CD4-positive, alpha-beta memory T cell (primary cell): ENCODE measurements around the gene MYRFL. TPM values are rescaled to one million over a fixed set of nuclear protein-coding genes. Genes with fewer than 3 reads are reported as not detected.

Source experiments
- CTCF ChIA-PET: fragments of 350-600 bp; sonication (Branson Sonifier 250); formaldehyde crosslinking; loops from one replicate; lab custom pipeline; 2021; ENCODE audit warnings: inconsistent platforms; ENCODE audit not compliant: partially characterized antibody; lab: Charles Lee
- POLR2A ChIA-PET: fragments of 350-600 bp; sonication (Branson Sonifier 250); formaldehyde crosslinking; loops from one replicate; lab custom pipeline; 2021; ENCODE audit not compliant: partially characterized antibody; lab: Charles Lee
- DNase-seq, 5 donors: peaks; one replicate each; pipeline versions ENCODE4 v3.0.0 to v3.0.0-alpha.2; 2020 to 2022; ENCODE audit warnings: mixed read lengths in 1 of 5
- H3K27ac ChIP-seq: one replicate; pipeline ENCODE4 v1.7.0; 2013; ENCODE audit warnings: low read depth, low read length
- H3K27me3 ChIP-seq: 2 replicates; pipeline ENCODE4 v1.7.0; 2013; ENCODE audit warnings: mild to moderate bottlenecking, low read length, moderate library complexity; ENCODE audit not compliant: insufficient read depth
- H3K36me3 ChIP-seq: 2 replicates; pipeline ENCODE4 v1.7.0; 2013; ENCODE audit warnings: mild to moderate bottlenecking, low read length, moderate library complexity; ENCODE audit not compliant: insufficient read depth
- H3K4me1 ChIP-seq: 2 replicates; pipeline ENCODE4 v1.7.0; 2013; ENCODE audit warnings: mild to moderate bottlenecking, low read length, moderate library complexity; ENCODE audit not compliant: insufficient read depth
- H3K4me3 ChIP-seq, 2 donors: one replicate each; pipeline ENCODE4 v1.7.0; 2013; ENCODE audit warnings: low read length in 2 of 2, mild to moderate bottlenecking in 1 of 2
- H3K9me3 ChIP-seq, 2 donors: one replicate each; pipeline ENCODE4 v1.7.0; 2013; ENCODE audit warnings: low read length in 2 of 2, control low read depth in 1 of 2; ENCODE audit not compliant: control insufficient read depth in 1 of 2
- H3K27ac Mint-ChIP-seq, 7 donors: one replicate each; pipeline ENCODE4 v1.8.0; 2020 to 2021; ENCODE audit warnings: mixed read lengths in 7 of 7, mild to moderate bottlenecking in 6 of 7, inconsistent platforms in 3 of 7, moderate library complexity in 3 of 7
- H3K27me3 Mint-ChIP-seq, 2 donors: one replicate each; pipeline ENCODE4 v1.8.0; 2020 to 2021; ENCODE audit warnings: mixed read lengths in 2 of 2
- H3K36me3 Mint-ChIP-seq, 2 donors: one replicate each; pipeline ENCODE4 v1.8.0; 2020 to 2021; ENCODE audit warnings: mixed read lengths in 2 of 2, inconsistent platforms in 1 of 2, mild to moderate bottlenecking in 1 of 2
- H3K4me1 Mint-ChIP-seq, 4 donors: one replicate each; pipeline ENCODE4 v1.8.0; 2020 to 2021; ENCODE audit warnings: mixed read lengths in 4 of 4, mild to moderate bottlenecking in 1 of 4
- H3K4me3 Mint-ChIP-seq, 8 donors: one replicate each; pipeline ENCODE4 v1.8.0; 2020 to 2021; ENCODE audit warnings: mixed read lengths in 8 of 8, mild to moderate bottlenecking in 7 of 8, moderate library complexity in 6 of 8, inconsistent platforms in 3 of 8
- H3K9me3 Mint-ChIP-seq, 8 donors: one replicate each; pipeline ENCODE4 v1.8.0; 2020 to 2021; ENCODE audit warnings: mixed read lengths in 8 of 8, mild to moderate bottlenecking in 5 of 8, inconsistent platforms in 3 of 8, moderate library complexity in 1 of 8
- intact Hi-C: fragments of 100-400 bp; cut with micrococcal nuclease; formaldehyde crosslinking; loops from one replicate; pipeline ENCODE4 v1.15.1; 2023
- polyA plus RNA-seq, 2 donors: library from polyadenylated mRNA; unstranded; fragments of 300-500 nt; fragmentation: Illumina TruSeq; gene quantifications; one replicate each; pipeline ENCODE4 v1.2.3, GENCODE V29; 2021
- total RNA-seq, 2 experiments: library from RNA; stranded (reverse); gene quantifications; one replicate each; pipeline ENCODE4 v1.2.3, GENCODE V29; 2021

MYRFL gene
- total and polyA plus RNA-seq, 4 experiments from 2014 or later, result not detected

DNA sequence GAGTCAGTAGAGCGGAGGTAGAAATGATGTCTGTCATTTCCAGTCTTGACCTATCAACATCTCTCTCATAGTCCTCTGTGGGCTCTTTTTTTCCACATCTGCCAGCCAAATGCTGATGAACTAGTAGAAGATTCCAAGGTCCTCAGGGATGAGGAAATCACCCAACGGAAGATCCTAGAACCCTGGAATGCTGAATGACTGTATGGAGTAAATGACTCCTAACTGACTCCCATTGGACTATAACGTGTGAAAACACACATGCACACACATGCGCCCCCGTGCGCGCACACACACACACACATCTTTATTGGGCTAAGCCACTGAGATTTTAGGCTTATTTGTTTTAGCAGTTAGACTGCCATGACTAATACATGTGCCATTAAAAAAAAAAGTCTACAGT, 159.2 kb downstream of the MYRFL start:
- CTCF ChIA-PET, result no interaction called here
- Mint-ChIP-seq H3K4me3 (no peak overlapping the region), H3K27ac (no peak overlapping the region), H3K27me3 (peaks cover under 1 to 1% of the 10 kb centered on the region in 2 donors), H3K36me3 (no peaks in the 10 kb centered on the region), H3K9me3 (peaks cover 0 to 3% (median 0%) of the 10 kb centered on the region in 8 donors), H3K4me1 (no peaks in the 10 kb centered on the region)
- Histone ChIP-seq H3K36me3 (no peaks in the 10 kb centered on the region), H3K9me3 (no peaks in the 10 kb centered on the region), H3K27ac (no peak overlapping the region), H3K4me3 (no peak overlapping the region), H3K27me3 (no peaks in the 10 kb centered on the region), H3K4me1 (no peaks in the 10 kb centered on the region)
- POLR2A ChIA-PET, result no interaction called here
- DNase-seq, result no peak
- intact Hi-C loops, result no loop called here

DNA sequence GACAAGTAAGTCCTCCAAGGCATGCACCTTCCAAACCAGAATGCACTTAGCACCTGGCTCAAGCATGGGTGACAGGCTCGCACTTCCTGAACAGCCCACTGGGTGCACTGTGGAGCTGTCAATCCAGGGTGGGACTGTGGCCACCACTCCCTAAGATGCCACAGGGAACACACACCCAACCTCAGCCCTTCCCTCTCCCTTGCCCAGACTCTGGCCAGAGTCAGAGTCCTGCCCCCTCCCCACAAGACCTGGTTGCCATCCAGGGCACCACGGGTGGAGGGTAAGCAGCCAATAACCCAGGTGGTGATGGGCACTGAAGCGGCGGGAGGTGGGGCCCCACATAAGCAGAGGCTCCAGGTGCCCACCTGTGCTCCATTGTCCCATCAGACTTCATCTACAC, 160.6 kb downstream of the MYRFL start:
- H3K9me3 ChIP-seq, result no peaks in the 10 kb centered on the region
- no peaks in the 10 kb centered on the region for H3K4me1 ChIP-seq
- Mint-ChIP-seq H3K4me3 (no peak overlapping the region), H3K27me3 (peaks cover 0 to 3% of the 10 kb centered on the region in 2 donors), H3K27ac (no peak overlapping the region), H3K36me3 (no peaks in the 10 kb centered on the region), H3K9me3 (peaks cover 0 to 3% (median 0%) of the 10 kb centered on the region in 8 donors), H3K4me1 (no peaks in the 10 kb centered on the region)
- H3K27ac ChIP-seq, result no peak overlapping the region
- H3K27me3 ChIP-seq, result no peaks in the 10 kb centered on the region
- ChIA-PET CTCF (no interaction called here), POLR2A (no interaction called here)
- intact Hi-C loops, result no loop called here
- no peaks in the 10 kb centered on the region for H3K36me3 ChIP-seq
- DNase-seq, result no peak
- no peak overlapping the region for H3K4me3 ChIP-seq

DNA sequence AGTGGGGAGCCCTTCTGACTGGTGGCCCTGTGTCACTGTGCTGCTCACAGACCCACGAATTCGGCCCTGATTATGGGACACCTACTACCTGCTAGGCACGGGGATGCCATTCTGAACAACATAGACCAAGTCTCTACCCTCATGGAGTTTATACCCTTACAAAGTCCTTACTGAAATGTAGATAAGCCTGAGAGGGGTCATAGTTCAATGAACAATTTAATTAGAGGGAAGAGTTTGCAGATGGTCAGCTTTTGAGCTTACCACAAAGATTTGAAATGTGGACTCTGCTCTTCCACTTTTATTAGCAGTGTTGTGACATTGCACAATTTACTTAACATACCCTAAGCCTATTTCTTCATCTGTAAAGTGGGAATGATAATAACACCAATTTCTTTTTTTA, 161.1 kb downstream of the MYRFL start:
- H3K4me1 Mint-ChIP-seq, result no peaks in the 10 kb centered on the region
- Histone ChIP-seq H3K36me3 (no peaks in the 10 kb centered on the region), H3K27me3 (no peaks in the 10 kb centered on the region), H3K9me3 (no peaks in the 10 kb centered on the region), H3K4me3 (no peak overlapping the region), H3K27ac (no peak overlapping the region), H3K4me1 (no peaks in the 10 kb centered on the region)
- intact Hi-C loops, result no loop called here
- peaks cover 0 to 2% of the 10 kb centered on the region in 2 donors for H3K27me3 Mint-ChIP-seq
- no peaks in the 10 kb centered on the region for H3K36me3 Mint-ChIP-seq
- ChIA-PET CTCF (no interaction called here), POLR2A (no interaction called here)
- DNase-seq, result no peak
- H3K27ac Mint-ChIP-seq, result no peak overlapping the region
- no peak overlapping the region for H3K4me3 Mint-ChIP-seq
- peaks cover 0 to 3% (median 0%) of the 10 kb centered on the region in 8 donors for H3K9me3 Mint-ChIP-seq

DNA sequence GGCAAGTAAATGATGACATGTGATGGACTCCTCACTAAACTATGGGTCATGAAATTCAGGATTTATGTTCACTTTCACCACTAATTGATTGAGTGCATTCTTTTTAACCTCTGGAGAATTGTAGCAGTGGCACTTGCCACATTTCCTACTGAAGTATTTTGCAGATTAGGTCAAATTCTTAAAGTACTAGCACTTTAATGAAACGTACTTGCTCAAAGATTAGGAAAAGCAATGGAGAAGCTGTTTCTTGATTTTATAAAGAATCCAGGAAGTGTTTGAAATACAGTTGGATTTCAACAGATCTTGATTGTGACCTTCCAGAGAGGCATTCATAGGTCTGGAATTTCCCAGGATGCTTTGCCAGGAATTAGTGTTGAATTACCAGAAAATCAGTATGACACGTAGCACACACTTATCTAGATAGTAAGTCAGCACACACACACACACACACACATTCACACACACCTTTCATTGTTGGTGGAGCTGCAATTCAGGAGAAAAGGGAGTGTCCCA, 162.6 kb downstream of the MYRFL start:
- Histone ChIP-seq H3K9me3 (no peaks in the 10 kb centered on the region), H3K4me1 (no peaks in the 10 kb centered on the region), H3K4me3 (no peak overlapping the region), H3K27ac (no peak overlapping the region), H3K27me3 (no peaks in the 10 kb centered on the region), H3K36me3 (no peaks in the 10 kb centered on the region)
- intact Hi-C loops, result no loop called here
- Mint-ChIP-seq H3K9me3 (peaks cover 0 to 2% (median 0%) of the 10 kb centered on the region in 8 donors), H3K27me3 (peaks cover 0 to 4% of the 10 kb centered on the region in 2 donors), H3K4me1 (no peaks in the 10 kb centered on the region), H3K4me3 (no peak overlapping the region), H3K36me3 (no peaks in the 10 kb centered on the region), H3K27ac (no peak overlapping the region)
- ChIA-PET POLR2A (no interaction called here), CTCF (no interaction called here)
- DNase-seq, result no peak

DNA sequence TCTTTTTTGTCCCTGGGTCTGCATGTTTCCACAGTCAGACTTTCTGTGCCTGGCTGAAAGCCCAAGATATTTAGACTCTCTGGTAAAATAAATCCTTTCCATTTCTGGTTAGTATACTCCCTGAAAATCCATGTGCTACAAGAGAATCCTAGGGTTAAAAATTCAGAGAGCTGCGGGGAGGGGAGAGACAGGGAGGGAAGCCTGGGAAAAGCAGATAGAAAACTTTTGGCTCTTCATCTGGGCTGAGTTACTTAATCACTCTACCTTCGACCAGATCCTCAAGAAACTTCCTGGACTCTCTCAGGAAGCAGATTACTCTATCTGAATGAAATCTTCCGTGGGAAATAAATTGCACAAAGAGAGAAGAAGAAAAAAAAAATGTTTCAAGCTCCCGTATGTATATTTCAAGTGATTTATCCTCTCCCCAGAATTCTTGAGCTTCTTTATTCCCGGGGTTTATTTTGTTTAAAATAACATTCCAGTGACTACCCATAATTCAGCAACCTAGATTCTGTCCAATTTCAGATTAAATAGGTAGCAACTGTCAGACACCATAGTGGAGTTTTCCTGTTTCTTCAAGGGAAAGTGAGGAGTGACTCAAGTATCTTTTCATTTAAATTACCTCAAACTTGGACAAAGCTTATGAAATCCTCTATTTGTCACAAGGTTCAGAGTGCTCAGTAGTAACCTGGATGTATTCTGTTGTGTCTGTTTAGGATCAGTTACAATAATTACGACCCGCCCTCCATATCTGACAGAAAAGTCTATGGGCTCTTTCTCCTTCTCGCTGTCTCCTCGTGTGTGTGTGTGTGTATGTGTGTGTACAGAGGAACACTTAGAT, 163.7 kb downstream of the MYRFL start:
- Histone ChIP-seq H3K9me3 (no peaks in the 10 kb centered on the region), H3K27me3 (no peaks in the 10 kb centered on the region), H3K36me3 (no peaks in the 10 kb centered on the region), H3K4me3 (no peak overlapping the region), H3K27ac (no peak overlapping the region), H3K4me1 (no peaks in the 10 kb centered on the region)
- Mint-ChIP-seq H3K4me1 (no peaks in the 10 kb centered on the region), H3K27ac (no peak overlapping the region), H3K4me3 (no peak overlapping the region), H3K27me3 (peaks cover 0 to 4% of the 10 kb centered on the region in 2 donors), H3K9me3 (peaks cover 0 to 2% (median 0%) of the 10 kb centered on the region in 8 donors), H3K36me3 (no peaks in the 10 kb centered on the region)
- DNase-seq, result no peak
- POLR2A ChIA-PET, result no interaction called here
- intact Hi-C loops, result no loop called here
- CTCF ChIA-PET, result no interaction called here

DNA sequence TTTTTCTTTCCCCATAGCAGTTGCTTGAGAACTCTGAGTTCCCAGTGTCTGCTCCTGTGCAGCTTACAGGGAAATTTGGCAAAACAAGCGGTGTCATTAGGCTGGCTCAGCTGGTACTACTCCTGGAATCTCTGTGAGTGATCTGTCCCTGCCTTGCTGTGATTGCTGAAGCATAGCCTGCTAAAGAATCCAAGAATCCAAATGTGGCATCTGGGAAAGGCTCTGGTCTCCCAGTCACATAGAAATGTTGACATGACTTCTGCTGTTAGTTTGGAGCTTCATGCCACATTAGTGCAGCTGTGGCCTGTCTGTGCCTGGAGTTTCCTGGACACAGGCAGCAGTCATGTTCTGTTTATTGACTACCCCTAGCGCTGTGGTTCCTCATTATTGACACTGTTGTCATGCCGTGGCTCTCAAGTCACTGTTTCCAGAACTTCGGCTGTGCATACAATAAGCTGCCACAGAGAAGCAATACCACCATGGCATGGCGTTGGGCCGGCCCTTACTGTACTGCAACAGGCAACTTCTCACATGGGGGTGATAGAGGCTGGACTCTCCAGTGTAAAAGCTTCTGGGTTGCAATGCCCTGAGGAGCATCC, 166.8 kb downstream of the MYRFL start:
- no peak overlapping the region for H3K4me3 Mint-ChIP-seq
- CTCF ChIA-PET, result no interaction called here
- Histone ChIP-seq H3K4me1 (no peaks in the 10 kb centered on the region), H3K27me3 (no peaks in the 10 kb centered on the region), H3K36me3 (no peaks in the 10 kb centered on the region), H3K4me3 (no peak overlapping the region), H3K27ac (no peak overlapping the region), H3K9me3 (no peaks in the 10 kb centered on the region)
- peaks cover 0 to 8% (median 0%) of the 10 kb centered on the region in 8 donors for H3K9me3 Mint-ChIP-seq
- intact Hi-C loops, result no loop called here
- H3K27me3 Mint-ChIP-seq, result peaks cover 0 to 4% of the 10 kb centered on the region in 2 donors
- no peak overlapping the region for H3K27ac Mint-ChIP-seq
- POLR2A ChIA-PET, result no interaction called here
- no peaks in the 10 kb centered on the region for H3K36me3 Mint-ChIP-seq
- H3K4me1 Mint-ChIP-seq, result no peaks in the 10 kb centered on the region
- no peak for DNase-seq

DNA sequence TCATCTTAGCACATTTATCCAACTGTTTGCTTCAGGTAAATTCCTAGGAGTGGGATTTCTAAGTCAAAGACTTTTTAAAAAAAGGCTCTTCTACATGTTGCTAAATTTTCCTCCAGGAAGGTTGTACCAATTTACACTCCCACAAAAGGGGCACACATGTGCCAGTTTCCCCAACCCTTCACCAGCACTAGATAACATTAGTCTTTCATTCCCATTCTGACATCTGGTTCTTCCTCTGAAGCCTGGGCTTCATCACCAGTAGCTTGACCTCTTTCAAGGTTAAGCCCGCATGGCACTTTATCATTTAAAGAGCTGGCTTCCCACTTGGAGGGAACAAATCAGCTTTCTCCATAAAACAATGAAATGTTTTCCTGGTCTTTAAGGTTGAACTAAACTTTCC, 168.4 kb downstream of the MYRFL start:
- intact Hi-C loops, result no loop called here
- Histone ChIP-seq H3K27ac (no peak overlapping the region), H3K36me3 (no peaks in the 10 kb centered on the region), H3K4me1 (no peaks in the 10 kb centered on the region), H3K9me3 (no peaks in the 10 kb centered on the region), H3K4me3 (no peak overlapping the region), H3K27me3 (no peaks in the 10 kb centered on the region)
- Mint-ChIP-seq H3K27me3 (peaks cover 0 to 4% of the 10 kb centered on the region in 2 donors), H3K36me3 (no peaks in the 10 kb centered on the region), H3K27ac (no peak overlapping the region), H3K9me3 (peaks cover 0 to 8% (median 0%) of the 10 kb centered on the region in 8 donors), H3K4me3 (no peak overlapping the region), H3K4me1 (no peaks in the 10 kb centered on the region)
- ChIA-PET POLR2A (no interaction called here), CTCF (no interaction called here)
- no peak for DNase-seq
